ENCODE data around the gene GALP.

Gene GALP

DNA sequence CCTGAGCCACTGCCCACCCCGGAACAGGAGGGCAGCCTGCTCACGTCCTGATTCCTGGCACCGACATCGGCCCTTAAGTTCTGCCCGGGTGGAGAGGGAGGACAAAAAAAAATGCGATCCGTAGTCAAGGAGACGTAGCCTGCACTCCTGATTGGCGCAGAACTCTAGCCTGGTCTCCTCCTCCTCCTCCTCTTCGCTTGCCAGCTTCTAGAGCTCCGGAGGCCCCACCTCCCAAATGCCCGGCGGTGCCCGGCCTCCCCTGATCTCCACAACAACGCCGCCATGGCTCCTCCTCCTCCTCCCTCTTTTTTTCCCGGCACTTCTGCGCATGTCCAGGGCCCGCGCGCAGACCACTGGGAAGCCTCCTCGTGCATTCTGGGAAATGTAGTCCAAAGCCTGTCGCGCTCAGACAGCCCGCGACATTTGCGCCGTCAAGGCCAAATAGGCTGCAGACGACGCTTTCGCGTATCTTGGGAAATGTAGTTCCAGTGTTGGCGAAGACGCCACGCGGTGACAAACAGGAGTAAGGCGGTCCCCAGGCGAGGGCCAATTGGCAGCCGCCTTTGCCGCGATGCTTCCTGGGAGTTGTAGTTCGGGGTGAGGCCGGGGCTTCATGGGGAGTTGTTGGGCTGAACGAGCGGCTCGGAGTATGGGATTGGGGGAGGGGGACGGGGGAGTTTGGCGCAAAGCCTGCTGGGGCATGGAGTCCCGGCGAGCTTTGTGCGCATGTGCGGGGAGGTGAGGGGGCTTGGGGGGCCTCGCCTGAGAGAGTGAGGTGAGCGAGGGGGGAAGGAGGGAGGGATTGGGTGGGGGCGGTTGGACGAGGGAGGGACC is 35.0 kb upstream of the GALP start, which contains the start of gene ZNF444 (continued):
- TF ChIP-seq, protein P1, sequence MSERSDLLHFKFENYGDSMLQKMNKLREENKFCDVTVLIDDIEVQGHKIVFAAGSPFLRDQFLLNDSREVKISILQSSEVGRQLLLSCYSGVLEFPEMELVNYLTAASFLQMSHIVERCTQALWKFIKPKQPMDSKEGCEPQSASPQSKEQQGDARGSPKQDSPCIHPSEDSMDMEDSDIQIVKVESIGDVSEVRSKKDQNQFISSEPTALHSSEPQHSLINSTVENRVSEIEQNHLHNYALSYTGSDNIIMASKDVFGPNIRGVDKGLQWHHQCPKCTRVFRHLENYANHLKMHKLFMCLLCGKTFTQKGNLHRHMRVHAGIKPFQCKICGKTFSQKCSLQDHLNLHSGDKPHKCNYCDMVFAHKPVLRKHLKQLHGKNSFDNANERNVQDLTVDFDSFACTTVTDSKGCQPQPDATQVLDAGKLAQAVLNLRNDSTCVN (tag by site-specific recombination; optimal IDR thresholded peaks at IDR 0.05): no peak
- TF ChIP-seq ZNF341 (tag by site-specific recombination; IDR thresholded peaks at IDR 0.05; ENCODE audit: low read depth): peak; percentile 46; the same call in 1 of the 2 replicates
- TF ChIP-seq, protein P2, sequence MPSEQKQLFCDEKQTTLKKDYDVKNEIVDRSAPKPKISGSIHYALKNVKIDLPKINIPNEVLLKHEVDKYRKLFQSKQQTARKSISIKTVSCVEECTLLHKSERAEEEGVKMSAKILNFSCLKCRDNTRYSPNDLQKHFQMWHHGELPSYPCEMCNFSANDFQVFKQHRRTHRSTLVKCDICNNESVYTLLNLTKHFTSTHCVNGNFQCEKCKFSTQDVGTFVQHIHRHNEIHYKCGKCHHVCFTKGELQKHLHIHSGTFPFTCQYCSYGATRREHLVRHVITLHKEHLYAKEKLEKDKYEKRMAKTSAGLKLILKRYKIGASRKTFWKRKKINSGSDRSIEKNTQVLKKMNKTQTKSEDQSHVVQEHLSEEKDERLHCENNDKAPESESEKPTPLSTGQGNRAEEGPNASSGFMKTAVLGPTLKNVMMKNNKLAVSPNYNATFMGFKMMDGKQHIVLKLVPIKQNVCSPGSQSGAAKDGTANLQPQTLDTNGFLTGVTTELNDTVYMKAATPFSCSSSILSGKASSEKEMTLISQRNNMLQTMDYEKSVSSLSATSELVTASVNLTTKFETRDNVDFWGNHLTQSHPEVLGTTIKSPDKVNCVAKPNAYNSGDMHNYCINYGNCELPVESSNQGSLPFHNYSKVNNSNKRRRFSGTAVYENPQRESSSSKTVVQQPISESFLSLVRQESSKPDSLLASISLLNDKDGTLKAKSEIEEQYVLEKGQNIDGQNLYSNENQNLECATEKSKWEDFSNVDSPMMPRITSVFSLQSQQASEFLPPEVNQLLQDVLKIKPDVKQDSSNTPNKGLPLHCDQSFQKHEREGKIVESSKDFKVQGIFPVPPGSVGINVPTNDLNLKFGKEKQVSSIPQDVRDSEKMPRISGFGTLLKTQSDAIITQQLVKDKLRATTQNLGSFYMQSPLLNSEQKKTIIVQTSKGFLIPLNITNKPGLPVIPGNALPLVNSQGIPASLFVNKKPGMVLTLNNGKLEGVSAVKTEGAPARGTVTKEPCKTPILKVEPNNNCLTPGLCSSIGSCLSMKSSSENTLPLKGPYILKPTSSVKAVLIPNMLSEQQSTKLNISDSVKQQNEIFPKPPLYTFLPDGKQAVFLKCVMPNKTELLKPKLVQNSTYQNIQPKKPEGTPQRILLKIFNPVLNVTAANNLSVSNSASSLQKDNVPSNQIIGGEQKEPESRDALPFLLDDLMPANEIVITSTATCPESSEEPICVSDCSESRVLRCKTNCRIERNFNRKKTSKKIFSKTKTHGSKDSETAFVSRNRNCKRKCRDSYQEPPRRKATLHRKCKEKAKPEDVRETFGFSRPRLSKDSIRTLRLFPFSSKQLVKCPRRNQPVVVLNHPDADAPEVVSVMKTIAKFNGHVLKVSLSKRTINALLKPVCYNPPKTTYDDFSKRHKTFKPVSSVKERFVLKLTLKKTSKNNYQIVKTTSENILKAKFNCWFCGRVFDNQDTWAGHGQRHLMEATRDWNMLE (tag by site-specific recombination; conservative IDR thresholded peaks at IDR 0.05; ENCODE audit: low read depth): peak; percentile 55; the same call in 1 of the 2 replicates
- no peak for TF ChIP-seq ZNF560 (tag by site-specific recombination; IDR thresholded peaks at IDR 0.05; ENCODE audit: borderline replicate concordance)
- TF ChIP-seq ZNF621 (tag by site-specific recombination; IDR thresholded peaks at IDR 0.05): no peak
- TF ChIP-seq, protein P3, sequence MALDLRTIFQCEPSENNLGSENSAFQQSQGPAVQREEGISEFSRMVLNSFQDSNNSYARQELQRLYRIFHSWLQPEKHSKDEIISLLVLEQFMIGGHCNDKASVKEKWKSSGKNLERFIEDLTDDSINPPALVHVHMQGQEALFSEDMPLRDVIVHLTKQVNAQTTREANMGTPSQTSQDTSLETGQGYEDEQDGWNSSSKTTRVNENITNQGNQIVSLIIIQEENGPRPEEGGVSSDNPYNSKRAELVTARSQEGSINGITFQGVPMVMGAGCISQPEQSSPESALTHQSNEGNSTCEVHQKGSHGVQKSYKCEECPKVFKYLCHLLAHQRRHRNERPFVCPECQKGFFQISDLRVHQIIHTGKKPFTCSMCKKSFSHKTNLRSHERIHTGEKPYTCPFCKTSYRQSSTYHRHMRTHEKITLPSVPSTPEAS (tag by site-specific recombination; IDR thresholded peaks at IDR 0.05): no peak
- no peak for TF ChIP-seq ZNF274 (IDR thresholded peaks at IDR 0.05; ENCODE audit: low read length)
- no peak for TF ChIP-seq ZNF274 (tag by site-specific recombination; IDR thresholded peaks at IDR 0.05; ENCODE audit: borderline replicate concordance)
- no peak for TF ChIP-seq ZNF19 (tag by site-specific recombination; IDR thresholded peaks at IDR 0.05; ENCODE audit: low read depth)
- TF ChIP-seq BCL11B (tag by site-specific recombination; IDR thresholded peaks at IDR 0.05; ENCODE audit: low read depth): no peak
- TF ChIP-seq RBAK (tag by site-specific recombination; IDR thresholded peaks at IDR 0.05): no peak
- TF ChIP-seq, protein P4, sequence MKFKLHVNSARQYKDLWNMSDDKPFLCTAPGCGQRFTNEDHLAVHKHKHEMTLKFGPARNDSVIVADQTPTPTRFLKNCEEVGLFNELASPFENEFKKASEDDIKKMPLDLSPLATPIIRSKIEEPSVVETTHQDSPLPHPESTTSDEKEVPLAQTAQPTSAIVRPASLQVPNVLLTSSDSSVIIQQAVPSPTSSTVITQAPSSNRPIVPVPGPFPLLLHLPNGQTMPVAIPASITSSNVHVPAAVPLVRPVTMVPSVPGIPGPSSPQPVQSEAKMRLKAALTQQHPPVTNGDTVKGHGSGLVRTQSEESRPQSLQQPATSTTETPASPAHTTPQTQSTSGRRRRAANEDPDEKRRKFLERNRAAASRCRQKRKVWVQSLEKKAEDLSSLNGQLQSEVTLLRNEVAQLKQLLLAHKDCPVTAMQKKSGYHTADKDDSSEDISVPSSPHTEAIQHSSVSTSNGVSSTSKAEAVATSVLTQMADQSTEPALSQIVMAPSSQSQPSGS (tag by site-specific recombination; IDR thresholded peaks at IDR 0.05; ENCODE audit: low read depth): no peak
- no peak for TF ChIP-seq ZNF354C (tag by site-specific recombination; IDR thresholded peaks at IDR 0.05; ENCODE audit: borderline replicate concordance, low read depth)
- TF ChIP-seq ZNF707 (tag by site-specific recombination; IDR thresholded peaks at IDR 0.05): no peak
- TF ChIP-seq OSR2 (tag by site-specific recombination; IDR thresholded peaks at IDR 0.05): no peak
- TF ChIP-seq, protein P5, sequence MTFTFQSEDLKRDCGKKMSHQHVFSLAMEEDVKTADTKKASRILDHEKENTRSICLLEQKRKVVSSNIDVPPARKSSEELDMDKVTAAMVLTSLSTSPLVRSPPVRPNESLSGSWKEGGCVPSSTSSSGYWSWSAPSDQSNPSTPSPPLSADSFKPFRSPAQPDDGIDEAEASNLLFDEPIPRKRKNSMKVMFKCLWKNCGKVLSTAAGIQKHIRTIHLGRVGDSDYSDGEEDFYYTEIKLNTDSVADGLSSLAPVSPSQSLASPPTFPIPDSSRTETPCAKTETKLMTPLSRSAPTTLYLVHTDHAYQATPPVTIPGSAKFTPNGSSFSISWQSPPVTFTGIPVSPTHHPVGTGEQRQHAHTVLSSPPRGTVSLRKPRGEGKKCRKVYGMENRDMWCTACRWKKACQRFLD (tag by site-specific recombination; IDR thresholded peaks at IDR 0.05): no peak
- TF ChIP-seq ZNF626 (tag by site-specific recombination; IDR thresholded peaks at IDR 0.05): no peak
- TF ChIP-seq ZNF776 (tag by site-specific recombination; IDR thresholded peaks at IDR 0.05; ENCODE audit: borderline replicate concordance): no peak
- TF ChIP-seq, protein P6, sequence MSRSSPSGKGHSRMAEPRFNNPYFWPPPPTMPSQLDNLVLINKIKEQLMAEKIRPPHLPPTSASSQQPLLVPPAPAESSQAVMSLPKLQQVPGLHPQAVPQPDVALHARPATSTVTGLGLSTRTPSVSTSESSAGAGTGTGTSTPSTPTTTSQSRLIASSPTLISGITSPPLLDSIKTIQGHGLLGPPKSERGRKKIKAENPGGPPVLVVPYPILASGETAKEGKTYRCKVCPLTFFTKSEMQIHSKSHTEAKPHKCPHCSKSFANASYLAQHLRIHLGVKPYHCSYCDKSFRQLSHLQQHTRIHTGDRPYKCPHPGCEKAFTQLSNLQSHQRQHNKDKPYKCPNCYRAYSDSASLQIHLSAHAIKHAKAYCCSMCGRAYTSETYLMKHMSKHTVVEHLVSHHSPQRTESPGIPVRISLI (tag by site-specific recombination; IDR thresholded peaks at IDR 0.05): peak; percentile 94
- no peak for TF ChIP-seq ZNF549 (tag by site-specific recombination; IDR thresholded peaks at IDR 0.05)
- TF ChIP-seq, protein P7, sequence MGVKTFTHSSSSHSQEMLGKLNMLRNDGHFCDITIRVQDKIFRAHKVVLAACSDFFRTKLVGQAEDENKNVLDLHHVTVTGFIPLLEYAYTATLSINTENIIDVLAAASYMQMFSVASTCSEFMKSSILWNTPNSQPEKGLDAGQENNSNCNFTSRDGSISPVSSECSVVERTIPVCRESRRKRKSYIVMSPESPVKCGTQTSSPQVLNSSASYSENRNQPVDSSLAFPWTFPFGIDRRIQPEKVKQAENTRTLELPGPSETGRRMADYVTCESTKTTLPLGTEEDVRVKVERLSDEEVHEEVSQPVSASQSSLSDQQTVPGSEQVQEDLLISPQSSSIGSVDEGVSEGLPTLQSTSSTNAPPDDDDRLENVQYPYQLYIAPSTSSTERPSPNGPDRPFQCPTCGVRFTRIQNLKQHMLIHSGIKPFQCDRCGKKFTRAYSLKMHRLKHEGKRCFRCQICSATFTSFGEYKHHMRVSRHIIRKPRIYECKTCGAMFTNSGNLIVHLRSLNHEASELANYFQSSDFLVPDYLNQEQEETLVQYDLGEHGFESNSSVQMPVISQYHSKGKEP (tag by site-specific recombination; IDR thresholded peaks at IDR 0.05): no peak
- no peak for TF ChIP-seq ZNF202 (tag by site-specific recombination; IDR thresholded peaks at IDR 0.05; ENCODE audit: borderline replicate concordance)
- TF ChIP-seq SALL2 (tag by site-specific recombination; IDR thresholded peaks at IDR 0.05; ENCODE audit: borderline replicate concordance): no peak
- TF ChIP-seq ZNF223 (tag by site-specific recombination; IDR thresholded peaks at IDR 0.05): no peak
- no peak for TF ChIP-seq ZNF558 (tag by site-specific recombination; IDR thresholded peaks at IDR 0.05)
- no peak for TF ChIP-seq ZNF48 (tag by site-specific recombination; IDR thresholded peaks at IDR 0.05)

All from HEK293 (cell line).